Sigmoid colon (tissue), 4 donors: ENCODE data around the gene GDF11.

Experiments used
- CTCF ChIP-seq, 4 experiments: fragments of 450-650 bp in 3 of 4; fragments of 200-600 bp in 1 of 4; IDR thresholded peaks; one replicate each; pipeline ENCODE4 v1.5.1; 2016 to 2019; ENCODE audit warnings: antibody characterized with exemption in 4 of 4, mild to moderate bottlenecking in 3 of 4, moderate library complexity in 2 of 4
- EP300 ChIP-seq, 4 donors: sonication (generic); formaldehyde crosslinking; IDR thresholded peaks; one replicate each; pipeline ENCODE4 v1.6.1; 2017; ENCODE audit warnings: antibody characterized with exemption in 4 of 4
- POLR2A ChIP-seq, 2 donors: fragments of 450-650 bp; IDR thresholded peaks; one replicate each; pipeline ENCODE4 v1.6.1; 2016; ENCODE audit warnings: antibody characterized with exemption in 2 of 2, mild to moderate bottlenecking in 2 of 2, moderate library complexity in 2 of 2
- POLR2AphosphoS5 ChIP-seq, 4 donors: sonication (generic); formaldehyde crosslinking; IDR thresholded peaks; one replicate each; pipeline ENCODE4 v1.6.1; 2017; ENCODE audit warnings: antibody characterized with exemption in 4 of 4

GRCh38 chr12:55733858-55734257 is 9.1 kb upstream of the GDF11 start:
- TF ChIP-seq CTCF (IDR thresholded peaks at IDR 0.05) (no peak), POLR2AphosphoS5 (IDR thresholded peaks at IDR 0.05) (no peak), POLR2A (IDR thresholded peaks at IDR 0.05) (no peak), EP300 (IDR thresholded peaks at IDR 0.05) (no peak)
